Measurements from ENCODE around the gene FZR1.
A peak's percentile ranks its signal among the peaks of the same experiment; 100 is the strongest.

Gene FZR1

DNA sequence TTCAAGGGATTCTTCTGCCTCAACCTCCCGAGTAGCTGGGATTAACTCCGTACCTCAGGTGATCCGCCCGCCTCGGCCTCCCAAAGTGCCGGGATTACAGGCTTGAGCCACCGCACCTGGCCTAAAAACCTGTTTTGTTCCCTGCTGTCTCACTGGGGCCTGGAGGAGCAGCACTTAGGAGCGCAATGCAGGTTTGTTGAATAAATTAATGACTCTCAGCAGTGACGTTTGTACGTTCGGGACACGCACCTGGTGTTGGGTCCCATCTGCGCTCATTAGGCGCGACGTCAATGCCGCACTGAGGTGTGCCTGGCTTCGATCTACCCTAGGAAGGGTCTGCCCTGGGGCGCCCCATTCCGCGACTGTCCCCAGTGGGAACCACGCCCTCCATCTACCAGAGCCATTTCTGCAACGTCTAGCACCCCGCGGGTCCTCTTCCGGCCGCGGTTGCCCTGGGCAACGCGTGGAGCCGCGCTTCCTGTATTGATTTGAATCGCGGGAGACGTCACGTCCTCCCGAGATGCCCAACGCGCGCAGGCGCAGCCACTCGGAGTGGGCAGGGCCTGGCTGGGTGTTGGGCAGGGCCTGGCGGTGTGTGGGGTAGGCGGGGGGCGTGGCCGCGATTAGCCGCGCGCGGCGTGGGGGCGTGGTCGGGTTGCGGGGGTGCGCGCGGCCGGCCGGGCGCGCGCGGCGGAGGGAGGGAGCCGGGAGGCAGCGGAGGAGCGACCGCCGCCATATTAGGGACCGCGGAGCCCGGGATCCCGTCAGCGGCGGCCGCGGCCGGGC lies at the start of gene FZR1:
Gene FZR1 (plus strand): TSS at position 714 of the 786 bp plus-strand sequence. CDS start 16,679 bp downstream, outside the sequence.
- DNase-seq (ENCODE audit: low read depth), result peak; percentile 95

DNA sequence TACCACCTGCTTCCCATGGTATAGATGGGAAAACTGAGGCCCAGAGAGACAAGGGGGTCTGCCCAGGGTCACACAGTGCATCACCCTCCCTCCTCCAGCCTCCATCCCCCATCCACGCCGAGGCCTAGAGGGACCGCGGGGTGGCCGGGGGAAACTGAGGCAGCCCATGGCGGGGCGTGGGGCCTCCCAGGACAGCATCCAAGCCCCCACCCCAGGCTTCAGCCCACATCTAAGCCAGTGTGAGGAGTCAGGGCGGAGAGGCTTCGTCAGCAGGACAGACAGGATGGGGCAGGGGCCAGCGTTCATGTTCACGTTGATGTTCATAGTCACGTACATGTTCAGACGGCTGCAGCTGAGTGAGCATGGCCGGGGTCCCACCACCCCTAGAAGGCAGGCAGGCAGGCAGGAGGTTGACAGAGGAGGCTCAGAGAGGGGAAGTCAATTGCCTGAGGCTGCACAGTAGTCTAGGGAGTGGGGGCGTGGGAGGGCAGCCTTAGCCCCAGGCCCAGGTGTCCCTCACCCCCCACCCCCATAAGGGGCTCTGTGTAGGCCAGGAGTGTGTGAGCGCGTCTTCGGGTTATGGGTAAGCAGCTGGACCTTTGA lies 49.1 kb upstream of the FZR1 start:
- no peak for DNase-seq (ENCODE audit: low read depth)

DNA sequence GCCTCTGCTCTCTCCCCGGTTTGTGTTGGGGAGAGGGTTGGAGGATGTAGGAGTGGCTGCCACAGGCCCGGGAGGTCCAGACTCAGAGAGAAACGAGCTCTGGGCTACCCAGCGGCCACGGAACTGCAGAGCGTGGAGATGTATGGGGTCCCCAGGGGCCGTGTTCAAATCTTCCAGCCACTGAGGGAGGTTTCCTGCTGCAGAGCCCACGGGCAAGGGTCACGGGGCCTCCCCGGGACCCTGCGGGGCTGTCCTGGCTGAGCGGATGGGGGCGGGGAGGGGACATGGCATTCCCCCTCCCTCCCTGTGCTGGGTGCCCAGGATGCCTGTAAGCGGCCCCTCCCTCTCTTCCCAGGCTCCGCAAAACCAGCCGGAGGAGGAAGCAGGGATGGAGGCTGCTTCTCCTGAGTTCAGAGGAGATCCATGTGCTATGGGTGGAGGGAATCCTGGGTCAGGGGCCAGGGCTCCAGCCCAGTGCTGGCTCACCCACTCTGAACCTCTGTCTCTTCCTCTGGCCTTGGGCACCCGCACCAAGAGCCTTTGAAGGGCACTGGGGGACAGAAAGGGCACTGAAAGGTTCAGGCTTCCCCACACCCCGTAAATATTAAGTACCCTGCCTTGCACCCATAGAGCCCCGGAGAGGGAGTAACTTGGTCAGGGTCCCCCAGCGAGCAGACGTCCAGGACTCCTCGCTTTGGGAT lies 48.4 kb upstream of the FZR1 start:
- no peak for DNase-seq (ENCODE audit: low read depth)

DNA sequence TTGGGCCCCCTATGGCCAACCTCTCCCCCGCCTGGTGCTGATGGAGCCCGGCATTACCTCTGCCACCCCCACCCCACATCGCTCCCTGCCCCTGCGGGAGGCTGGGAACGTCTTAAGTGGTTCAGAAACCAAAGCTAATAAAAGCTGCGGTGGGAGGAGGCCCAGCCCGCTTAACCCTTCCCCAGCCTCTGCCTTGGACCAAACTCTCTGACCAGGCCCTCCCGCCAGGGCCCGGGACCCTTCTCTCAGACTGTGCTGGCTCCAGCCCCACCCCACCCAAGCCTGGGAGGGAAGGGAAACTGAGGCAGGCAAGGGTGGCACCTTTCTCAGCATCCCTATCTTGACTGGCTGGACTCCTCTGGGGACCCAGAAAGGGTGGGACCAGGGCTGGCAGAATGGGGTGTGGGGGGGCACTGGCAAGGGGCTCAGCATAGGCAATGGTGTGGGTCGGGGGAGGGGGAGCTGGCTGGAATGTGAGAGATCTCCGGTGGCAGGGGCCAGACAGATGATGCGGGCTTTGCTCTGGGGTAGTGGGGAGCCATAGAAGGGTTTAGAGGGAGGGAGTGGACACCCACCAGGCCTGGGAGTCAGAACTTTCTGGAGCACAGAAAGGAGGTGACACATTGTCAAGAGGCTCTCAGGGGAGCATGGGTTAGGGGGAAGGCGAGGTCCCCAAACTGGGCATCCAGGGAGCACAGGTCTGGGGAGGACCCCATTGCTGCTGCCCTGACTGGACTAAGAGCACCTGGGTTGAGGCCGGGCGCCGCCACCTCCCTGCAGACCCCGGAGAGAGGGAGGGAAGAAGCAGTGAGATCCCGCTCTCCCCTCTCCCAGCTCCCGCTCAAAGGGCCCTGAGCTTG lies 47.7 kb upstream of the FZR1 start:
- DNase-seq (ENCODE audit: low read depth), result no peak

DNA sequence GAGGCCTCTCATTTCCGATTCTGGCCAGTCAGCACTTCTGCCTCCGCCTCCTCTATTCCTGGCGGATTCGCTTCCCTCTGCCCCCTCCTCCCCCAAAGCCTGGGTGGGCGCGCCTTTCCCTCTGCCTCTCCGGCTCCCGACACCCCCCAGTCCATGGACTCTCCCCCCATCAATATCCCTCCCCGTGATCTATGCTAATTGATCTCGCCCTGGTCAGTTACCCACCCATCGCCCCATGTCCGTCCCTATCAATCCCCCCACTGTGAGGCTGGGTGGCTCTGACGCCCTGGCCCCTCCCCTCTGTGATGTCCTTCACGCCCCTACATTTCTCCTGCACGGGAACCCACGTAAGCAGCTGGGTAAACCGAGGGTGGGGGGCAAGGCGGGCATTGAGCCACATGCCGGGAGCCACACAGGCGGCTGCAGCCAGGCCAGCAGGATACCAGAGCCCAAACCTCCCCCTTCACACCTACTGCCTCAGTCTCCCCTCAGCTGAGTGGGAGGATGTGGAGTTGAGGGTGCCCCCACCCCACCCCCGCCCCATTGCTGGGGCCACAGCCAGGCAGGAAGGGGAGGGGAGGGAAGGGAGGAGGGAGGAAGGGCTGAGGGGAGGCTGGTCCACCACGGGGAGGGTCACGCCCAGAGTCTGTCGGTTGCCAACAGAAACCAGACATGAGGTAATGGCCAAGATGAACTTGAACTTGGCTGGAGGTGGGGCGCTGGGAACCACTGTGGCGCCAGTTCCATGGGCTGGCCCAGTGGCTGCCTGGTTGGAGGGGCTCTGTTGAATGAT lies 46.8 kb upstream of the FZR1 start:
- no peak for DNase-seq (ENCODE audit: low read depth)

DNA sequence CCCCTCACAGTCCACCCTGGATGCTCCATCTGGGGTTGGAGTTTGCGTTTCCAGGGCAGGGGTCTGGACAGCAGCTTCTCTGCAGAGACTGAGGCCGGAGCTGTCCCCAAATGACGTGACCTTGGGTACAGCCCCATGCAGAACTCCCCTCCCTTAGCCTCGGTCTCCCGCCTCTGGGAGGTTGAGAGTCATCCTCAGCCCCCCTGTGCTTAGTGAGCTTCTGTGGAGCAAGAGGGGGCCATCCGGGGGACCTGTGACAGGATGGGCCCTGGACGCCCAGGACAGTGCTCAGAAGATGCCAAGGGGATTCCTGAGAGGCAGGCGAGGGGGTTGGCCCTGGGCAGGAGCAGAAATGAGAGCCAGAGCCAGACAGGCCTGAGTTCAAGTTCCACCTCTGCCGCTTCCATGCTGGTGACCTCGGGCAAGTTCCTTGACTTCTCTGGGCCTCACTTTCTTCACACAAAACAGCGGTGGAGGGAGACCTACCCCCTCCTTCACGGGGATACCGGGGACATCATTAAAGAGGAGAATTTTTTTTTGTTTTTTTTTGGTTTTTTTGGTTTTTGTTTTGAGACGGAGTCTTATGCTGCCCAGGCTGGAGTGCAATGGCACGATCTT lies 46.0 kb upstream of the FZR1 start:
- no peak for DNase-seq (ENCODE audit: low read depth)

DNA sequence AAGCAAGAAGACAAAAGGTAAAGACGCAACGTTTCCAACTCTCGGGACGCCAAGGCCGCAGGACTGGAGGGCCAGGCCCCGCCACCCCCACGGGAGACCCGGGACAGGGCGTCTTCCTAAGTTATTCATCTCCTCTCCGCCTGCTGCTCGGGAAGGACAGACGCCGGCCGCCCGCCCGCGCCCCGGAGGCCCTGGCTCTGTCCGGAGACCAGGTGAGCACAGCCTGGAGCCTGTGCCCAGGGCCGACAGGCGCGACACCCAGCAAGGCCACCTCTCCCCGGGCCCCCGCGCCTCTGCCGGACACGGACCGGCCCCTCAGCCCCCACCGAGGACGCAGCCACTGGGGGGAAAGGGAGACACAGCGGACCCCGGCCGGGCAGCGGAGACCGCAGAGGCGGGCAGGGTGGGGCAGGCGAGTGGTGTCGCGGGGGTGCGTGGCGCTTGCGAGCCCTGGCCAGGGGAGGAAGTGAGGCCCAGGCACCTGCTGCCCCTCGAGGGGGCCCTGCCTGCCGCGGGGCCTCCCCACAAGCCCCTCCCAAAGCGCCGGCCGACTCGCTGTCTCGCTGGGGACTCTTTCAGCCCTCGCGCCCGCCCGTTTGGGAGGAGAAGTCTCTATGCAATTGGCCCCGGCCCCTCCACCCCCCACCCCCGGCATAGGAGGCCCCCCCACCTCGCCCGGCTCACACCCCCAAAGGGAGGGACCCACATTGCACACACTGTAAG lies 43.0 kb upstream of the FZR1 start:
- DNase-seq (ENCODE audit: low read depth), result no peak

DNA sequence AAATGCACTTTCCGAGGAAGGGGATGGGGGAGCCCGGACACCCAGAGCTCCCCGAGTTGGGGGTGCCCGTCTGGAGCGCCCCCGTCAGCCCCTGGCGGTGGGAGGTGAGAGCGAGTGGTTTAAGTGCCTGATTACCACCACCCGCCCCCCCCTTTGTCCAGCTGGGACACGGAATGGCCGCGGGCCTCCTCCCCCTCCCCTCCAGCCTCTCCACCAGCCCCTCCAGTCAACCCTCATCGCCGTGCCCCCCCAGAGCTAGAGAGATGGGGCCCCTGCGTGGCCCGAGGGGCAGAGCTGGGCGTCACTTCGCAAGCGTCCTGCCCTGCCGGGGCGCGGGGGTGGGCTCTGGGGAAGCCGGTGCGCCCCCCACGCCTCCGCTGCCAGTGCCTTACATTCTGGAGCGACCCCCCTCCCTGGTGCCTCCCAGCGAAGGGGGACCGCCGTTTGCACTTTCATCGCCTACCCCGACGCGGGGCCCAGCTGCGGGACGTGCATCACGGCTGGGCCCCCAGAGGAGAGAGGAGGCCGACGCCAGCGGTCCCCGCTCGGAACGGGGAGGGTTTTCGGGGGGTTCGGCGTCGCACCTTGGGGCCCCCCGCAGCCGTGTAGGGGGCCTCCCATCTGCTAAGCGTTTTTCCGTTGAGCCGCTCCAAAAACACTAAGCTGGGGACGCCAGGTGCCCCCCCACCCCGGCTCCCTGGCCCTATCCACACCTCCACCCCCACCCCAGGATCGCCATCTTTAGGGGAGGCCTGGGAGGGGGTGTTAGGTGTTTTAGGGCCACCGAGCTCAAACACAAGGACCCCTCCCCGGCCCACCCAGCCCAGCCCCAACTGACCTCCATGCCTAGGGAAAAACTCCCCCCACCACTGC lies 42.2 kb upstream of the FZR1 start:
- no peak for DNase-seq (ENCODE audit: low read depth)

DNA sequence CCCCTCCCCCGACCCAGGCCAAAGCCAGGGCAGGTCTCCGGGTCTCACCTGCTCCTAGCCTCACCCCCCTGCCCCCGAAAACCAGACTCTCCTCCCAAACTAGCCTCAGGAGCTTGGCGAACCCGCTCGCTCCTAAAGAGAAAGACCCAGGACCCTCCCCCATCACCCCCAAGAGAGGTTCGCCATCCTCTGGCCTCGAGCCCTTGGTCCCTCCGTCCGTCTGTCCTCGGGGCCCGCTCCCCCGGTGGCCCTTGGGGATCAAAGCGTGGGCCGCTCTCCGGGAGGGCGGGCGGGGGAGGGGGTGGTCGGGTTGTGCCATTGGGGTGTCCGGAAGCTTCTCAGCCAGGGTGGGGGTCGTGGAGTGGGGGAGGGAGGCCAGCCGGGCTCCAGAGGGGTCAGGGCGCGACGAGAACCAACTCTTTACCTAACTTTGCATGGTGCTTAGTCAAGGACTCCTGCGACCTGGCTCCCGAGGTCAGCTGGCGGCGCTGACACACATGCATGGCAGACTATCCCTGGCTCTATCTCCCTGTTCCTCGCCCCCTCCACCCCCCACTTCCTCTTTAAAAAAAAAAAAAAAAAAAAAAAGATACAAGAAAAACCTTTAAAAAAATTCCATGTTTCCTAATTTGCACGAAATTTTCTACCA lies 41.4 kb upstream of the FZR1 start:
- no peak for DNase-seq (ENCODE audit: low read depth)

DNA sequence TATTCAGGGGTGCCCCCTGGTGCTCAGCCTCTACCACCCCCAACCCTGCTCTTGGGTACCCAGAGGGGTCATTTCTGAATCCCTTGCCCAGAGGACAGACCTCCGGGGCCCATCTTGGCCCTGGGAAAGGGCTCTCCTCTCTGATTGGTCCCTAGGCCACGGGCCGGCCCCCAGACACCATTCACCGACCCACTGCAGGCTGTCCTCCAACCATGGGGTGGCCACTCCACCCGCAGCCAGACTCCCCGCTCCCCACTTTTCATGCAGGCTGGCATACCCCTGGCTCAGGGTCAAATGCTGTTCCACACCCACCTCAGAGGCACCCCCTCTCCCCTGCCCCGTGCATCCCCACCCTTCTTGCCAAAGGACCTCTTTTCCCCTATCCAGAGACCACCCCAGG lies 40.6 kb upstream of the FZR1 start:
- no peak for DNase-seq (ENCODE audit: low read depth)

DNA sequence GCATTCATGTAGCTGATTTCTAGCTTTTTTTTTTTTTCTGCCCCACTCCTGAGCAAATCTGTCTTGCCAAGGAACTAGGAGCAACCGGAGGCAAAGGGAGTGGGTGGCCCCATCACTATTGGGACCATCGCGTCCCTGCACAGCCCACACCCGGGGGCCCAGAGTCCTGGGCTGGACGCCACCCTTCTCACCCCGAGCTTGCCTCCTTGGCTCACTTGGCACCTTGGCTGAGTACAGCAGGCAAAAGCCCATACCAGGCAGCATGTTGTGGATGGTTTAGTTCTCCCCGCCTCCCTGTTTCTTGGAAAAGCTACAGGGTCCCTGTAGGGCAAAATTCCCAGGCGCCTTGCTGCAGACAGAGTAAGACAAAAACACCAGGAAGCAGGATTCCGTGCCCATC lies 39.5 kb upstream of the FZR1 start:
- DNase-seq (ENCODE audit: low read depth), result no peak

DNA sequence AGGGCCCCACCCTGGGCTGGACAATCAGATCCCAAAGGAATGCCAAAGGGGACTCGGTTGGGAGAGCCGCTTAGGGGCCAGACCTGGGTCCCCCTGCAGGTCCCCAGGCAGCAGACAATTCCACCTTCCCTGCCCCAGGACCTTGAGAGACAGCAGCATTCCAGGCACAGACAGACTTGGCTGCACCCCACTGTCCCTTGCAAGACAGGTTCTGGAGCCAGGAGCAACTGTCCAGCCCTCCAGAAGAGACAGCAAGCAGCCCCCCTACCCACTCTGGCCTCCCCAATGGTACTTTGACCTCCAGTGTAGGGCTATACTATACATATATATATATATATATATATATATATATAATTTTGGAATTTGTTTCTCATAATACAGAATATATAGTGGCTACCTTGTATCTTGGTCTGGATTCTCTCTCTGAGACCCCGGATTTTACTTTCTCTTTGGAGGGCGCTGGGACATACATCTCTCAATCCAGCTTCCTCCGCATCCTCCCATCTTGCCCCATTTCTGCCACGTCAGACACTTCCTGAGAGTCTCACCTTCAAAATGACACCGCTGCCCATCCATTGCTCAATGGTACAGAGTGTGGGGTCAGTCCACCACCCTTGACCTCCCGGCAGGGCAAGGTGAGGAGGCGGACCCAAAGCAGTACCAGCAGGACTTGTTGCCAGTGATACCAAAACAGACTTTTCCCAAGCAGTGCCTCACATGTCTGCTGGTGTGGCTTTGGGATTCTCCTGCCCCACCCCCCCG lies 38.5 kb upstream of the FZR1 start:
- no peak for DNase-seq (ENCODE audit: low read depth)

DNA sequence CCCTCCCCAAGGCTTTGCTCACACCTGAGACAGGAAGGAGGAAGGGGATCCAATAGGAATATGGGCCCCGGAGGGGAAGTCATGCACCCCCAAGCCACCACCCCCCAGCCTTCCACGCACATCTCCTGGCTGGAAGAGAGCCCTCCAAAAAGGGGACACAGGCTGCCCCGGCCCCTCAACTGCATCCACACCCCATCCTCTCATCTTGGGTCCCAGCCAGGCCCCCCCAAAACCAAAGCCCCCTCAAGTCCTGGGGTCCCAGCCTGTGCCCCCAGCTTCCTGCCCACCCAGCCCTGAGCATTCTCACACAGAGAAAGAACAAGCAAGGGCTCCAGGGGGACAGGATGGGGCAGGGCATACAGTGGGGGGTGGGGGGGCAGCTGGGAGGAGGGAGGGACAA lies 37.9 kb upstream of the FZR1 start:
- DNase-seq (ENCODE audit: low read depth), result no peak

DNA sequence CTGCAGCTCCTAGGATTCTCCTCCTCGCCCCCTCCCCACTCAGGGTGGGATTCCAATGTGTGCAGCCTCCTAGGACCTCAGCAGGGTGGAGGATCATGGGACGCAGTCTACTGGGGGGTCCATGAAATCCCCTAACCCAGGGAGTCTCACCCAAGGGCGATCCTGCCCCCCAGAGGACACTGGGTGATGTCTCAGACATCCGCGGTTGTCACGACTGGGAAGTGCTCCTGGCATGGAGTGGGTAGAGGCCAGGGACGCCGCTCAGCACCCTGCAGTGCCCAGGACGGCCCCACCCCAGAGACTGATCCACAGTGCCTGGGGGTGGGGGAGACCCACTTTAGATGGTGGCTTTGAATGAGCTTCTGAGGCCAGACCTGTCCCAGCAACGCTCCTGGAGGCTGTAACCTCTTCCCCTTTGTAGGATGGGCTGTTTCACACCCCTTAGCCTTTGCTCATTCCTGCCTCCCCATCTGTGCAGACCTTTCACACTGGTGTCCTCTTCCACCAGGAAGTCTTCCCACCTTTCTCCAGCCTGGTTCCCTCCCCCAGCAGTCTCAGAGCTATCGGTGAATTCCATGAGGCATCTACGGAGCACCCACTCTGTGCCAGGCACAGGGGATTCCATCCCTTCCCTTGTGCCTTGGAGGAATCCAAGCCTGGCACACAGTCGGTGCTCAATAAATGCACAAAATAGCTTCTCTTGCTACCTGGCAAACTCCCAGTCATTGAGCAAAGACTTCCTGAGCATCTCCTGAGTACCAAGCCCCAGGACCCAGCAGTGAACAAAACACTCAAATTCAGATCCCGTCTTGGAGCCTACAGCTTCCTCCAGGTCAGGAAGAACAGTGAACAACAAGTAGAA lies 36.2 kb upstream of the FZR1 start:
- no peak for DNase-seq (ENCODE audit: low read depth)

DNA sequence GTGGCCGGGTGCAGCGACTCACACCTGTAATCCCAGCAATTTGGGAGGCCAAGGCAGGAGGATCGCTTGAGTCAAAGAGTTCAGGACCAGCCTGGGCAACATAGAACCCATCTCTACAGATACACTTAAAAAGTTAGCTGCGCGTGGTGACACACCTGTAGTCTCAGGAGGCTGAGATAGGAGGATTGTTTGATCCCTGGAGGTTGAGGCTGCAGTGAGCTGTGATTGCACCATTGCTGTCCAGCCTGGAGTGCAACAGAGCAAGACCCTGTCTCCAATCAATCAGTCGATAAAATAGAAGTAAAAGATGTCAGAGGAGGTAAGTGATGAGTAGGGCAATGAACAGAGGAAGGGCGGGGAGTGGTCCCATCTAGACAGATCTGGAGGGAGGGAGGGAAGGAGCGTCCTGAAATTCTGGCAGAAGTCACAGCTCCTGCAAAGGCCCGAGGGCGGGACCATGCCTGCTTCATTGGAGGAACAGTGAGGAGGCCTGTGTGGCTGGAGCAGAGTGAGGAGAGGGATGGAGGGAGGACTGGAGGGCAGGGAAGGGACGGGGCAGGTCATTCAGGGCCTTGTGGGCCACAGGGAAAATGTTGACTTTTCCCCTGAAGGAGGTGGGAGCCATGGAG lies 35.5 kb upstream of the FZR1 start:
- no peak for DNase-seq (ENCODE audit: low read depth)

DNA sequence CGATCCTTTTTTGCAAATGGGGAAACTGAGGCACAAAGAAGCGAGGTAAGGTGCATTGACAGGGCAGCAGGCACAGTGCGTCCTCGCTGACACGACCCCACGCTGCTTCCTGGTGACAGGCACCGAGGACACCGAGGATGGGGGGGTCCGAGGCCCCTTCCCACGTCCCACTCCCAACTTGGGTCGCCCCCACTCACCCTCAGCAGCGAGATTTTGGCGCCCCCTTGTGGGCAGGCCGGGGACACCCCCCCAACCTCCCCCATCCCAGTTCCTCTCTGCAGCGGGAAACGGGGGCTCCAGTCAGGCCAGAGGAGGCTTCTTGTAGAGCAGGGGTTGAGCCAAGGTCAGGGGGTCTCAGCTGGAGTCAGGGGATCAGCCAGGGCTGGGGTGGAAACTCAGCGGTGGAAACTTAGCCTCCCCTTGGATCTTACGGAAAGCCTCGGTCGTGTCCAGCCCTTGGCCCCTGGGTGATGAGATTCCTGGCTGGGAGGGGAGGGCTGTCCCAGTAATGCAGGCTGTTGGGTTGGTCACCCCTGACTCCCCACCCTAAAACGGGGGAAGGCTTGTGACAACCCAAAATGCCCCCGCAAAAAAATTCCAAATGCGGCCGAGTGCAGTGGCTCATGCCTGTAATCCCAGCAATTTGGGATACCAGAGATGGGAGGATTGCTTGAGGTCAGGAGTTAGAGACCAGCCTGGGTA lies 34.0 kb upstream of the FZR1 start:
- no peak for DNase-seq (ENCODE audit: low read depth)
